ENCODE results near the gene ZNF662. TPM values are rescaled to one million over a fixed set of nuclear protein-coding genes. Genes with fewer than 3 reads are reported as not detected.

The ZNF662 gene
- total and polyA plus RNA-seq, 9 of the 15 experiments (the other 6 are each of a cell fraction or from before 2014, with no cell fraction given): 0.07 to 0.55 (median 0.27) TPM

GRCh38 chr3:42964266-42964665, 58.3 kb downstream of the ZNF662 start (continued):
- TF ChIP-seq IRF1 (CRISPR knock-in tag; IDR thresholded peaks at IDR 0.05; ENCODE audit: borderline replicate concordance): no peak
- TF ChIP-seq, protein P1, sequence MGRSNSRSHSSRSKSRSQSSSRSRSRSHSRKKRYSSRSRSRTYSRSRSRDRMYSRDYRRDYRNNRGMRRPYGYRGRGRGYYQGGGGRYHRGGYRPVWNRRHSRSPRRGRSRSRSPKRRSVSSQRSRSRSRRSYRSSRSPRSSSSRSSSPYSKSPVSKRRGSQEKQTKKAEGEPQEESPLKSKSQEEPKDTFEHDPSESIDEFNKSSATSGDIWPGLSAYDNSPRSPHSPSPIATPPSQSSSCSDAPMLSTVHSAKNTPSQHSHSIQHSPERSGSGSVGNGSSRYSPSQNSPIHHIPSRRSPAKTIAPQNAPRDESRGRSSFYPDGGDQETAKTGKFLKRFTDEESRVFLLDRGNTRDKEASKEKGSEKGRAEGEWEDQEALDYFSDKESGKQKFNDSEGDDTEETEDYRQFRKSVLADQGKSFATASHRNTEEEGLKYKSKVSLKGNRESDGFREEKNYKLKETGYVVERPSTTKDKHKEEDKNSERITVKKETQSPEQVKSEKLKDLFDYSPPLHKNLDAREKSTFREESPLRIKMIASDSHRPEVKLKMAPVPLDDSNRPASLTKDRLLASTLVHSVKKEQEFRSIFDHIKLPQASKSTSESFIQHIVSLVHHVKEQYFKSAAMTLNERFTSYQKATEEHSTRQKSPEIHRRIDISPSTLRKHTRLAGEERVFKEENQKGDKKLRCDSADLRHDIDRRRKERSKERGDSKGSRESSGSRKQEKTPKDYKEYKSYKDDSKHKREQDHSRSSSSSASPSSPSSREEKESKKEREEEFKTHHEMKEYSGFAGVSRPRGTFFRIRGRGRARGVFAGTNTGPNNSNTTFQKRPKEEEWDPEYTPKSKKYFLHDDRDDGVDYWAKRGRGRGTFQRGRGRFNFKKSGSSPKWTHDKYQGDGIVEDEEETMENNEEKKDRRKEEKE (IDR thresholded peaks at IDR 0.05; ENCODE audit: borderline replicate concordance in 1 of 2, control insufficient read depth in 1 of 2, low read depth in 2 of 2, low read length in 1 of 2): no peak
- no peak for TF ChIP-seq ZKSCAN1 (IDR thresholded peaks at IDR 0.05; ENCODE audit: low read depth, low read length)

Other genes with a start within 250 kb of the ZNF662 start
Only the 7 nearest of the 8 such genes appear.
- gene HHATL, start 203.3 kb upstream of the ZNF662 start, total RNA-seq (2014; rRNA removed): not detected in 2 replicates
- not detected in 2 replicates for gene HHATL, start 203.3 kb upstream of the ZNF662 start, total RNA-seq (2014; rRNA removed; fragmentation: Illumina TruSeq; extraction: Trizol)
- not detected in 2 replicates for gene HHATL, start 203.3 kb upstream of the ZNF662 start, total RNA-seq (2015; rRNA removed; fragmentation: Illumina TruSeq; extraction: Trizol)
- gene HHATL, start 203.3 kb upstream of the ZNF662 start, total RNA-seq (2021): not detected in 2 replicates
- gene HHATL, start 203.3 kb upstream of the ZNF662 start, polyA plus RNA-seq (2011; rRNA removed): not detected in 2 replicates
- gene HHATL, start 203.3 kb upstream of the ZNF662 start, polyA plus RNA-seq (2014; fragmentation: Illumina TruSeq; extraction: Trizol): not detected in 2 replicates
- gene HHATL, start 203.3 kb upstream of the ZNF662 start, polyA plus RNA-seq (2014; fragmentation: Nextera tagmentation; extraction: Ambion mirVana): not detected
- gene HHATL, start 203.3 kb upstream of the ZNF662 start, polyA plus RNA-seq (2014; rRNA removed): not detected in 2 replicates
- gene CCDC13, start 132.9 kb upstream of the ZNF662 start, total RNA-seq (2014; rRNA removed): 0.53 and 0.68 TPM in 2 replicates
- gene CCDC13, start 132.9 kb upstream of the ZNF662 start, total RNA-seq (2014; rRNA removed; fragmentation: Illumina TruSeq; extraction: Trizol): 0.67 TPM in 1 of 2 replicates, not detected in the other
- 0.26 and 0.54 TPM in 2 replicates for gene CCDC13, start 132.9 kb upstream of the ZNF662 start, total RNA-seq (2015; rRNA removed; fragmentation: Illumina TruSeq; extraction: Trizol)
- gene CCDC13, start 132.9 kb upstream of the ZNF662 start, total RNA-seq (2021): 0.24 and 0.49 TPM in 2 replicates
- 0.22 TPM in 1 of 2 replicates, not detected in the other for gene CCDC13, start 132.9 kb upstream of the ZNF662 start, polyA plus RNA-seq (2011; rRNA removed)
- gene CCDC13, start 132.9 kb upstream of the ZNF662 start, polyA plus RNA-seq (2014; fragmentation: Illumina TruSeq; extraction: Trizol): 0.28 and 0.29 TPM in 2 replicates
- gene CCDC13, start 132.9 kb upstream of the ZNF662 start, polyA plus RNA-seq (2014; fragmentation: Nextera tagmentation; extraction: Ambion mirVana): under 1 TPM; 0.20 to 0.70 TPM
- 0.48 and 0.89 TPM in 2 replicates for gene CCDC13, start 132.9 kb upstream of the ZNF662 start, polyA plus RNA-seq (2014; rRNA removed)
- gene HIGD1A, start 101.7 kb upstream of the ZNF662 start, total RNA-seq (2014; rRNA removed): 136 and 165 TPM in 2 replicates
- gene HIGD1A, start 101.7 kb upstream of the ZNF662 start, total RNA-seq (2014; rRNA removed; fragmentation: Illumina TruSeq; extraction: Trizol): 333 and 382 TPM in 2 replicates
- 257 and 291 TPM in 2 replicates for gene HIGD1A, start 101.7 kb upstream of the ZNF662 start, total RNA-seq (2015; rRNA removed; fragmentation: Illumina TruSeq; extraction: Trizol)
- 183 and 189 TPM in 2 replicates for gene HIGD1A, start 101.7 kb upstream of the ZNF662 start, total RNA-seq (2021)
- gene HIGD1A, start 101.7 kb upstream of the ZNF662 start, polyA plus RNA-seq (2011; rRNA removed): 218 and 362 TPM in 2 replicates
- gene HIGD1A, start 101.7 kb upstream of the ZNF662 start, polyA plus RNA-seq (2014; fragmentation: Illumina TruSeq; extraction: Trizol): 369 and 398 TPM in 2 replicates
- 1,000 to 10,000 TPM; 1,116 to 1,185 TPM for gene HIGD1A, start 101.7 kb upstream of the ZNF662 start, polyA plus RNA-seq (2014; fragmentation: Nextera tagmentation; extraction: Ambion mirVana)
- gene HIGD1A, start 101.7 kb upstream of the ZNF662 start, polyA plus RNA-seq (2014; rRNA removed): 331 and 362 TPM in 2 replicates
- 0.08 and 0.32 TPM in 2 replicates for gene ACKR2, start 96.7 kb upstream of the ZNF662 start, total RNA-seq (2014; rRNA removed)
- gene ACKR2, start 96.7 kb upstream of the ZNF662 start, total RNA-seq (2014; rRNA removed; fragmentation: Illumina TruSeq; extraction: Trizol): 0.29 TPM in 2 replicates
- gene ACKR2, start 96.7 kb upstream of the ZNF662 start, total RNA-seq (2015; rRNA removed; fragmentation: Illumina TruSeq; extraction: Trizol): 0.15 TPM in 1 of 2 replicates, not detected in the other
- 0.69 and 0.85 TPM in 2 replicates for gene ACKR2, start 96.7 kb upstream of the ZNF662 start, total RNA-seq (2021)
- gene ACKR2, start 96.7 kb upstream of the ZNF662 start, polyA plus RNA-seq (2011; rRNA removed): 0.57 and 0.74 TPM in 2 replicates
- 0.15 and 0.39 TPM in 2 replicates for gene ACKR2, start 96.7 kb upstream of the ZNF662 start, polyA plus RNA-seq (2014; fragmentation: Illumina TruSeq; extraction: Trizol)
- under 1 TPM; 0.03 to 0.21 TPM for gene ACKR2, start 96.7 kb upstream of the ZNF662 start, polyA plus RNA-seq (2014; fragmentation: Nextera tagmentation; extraction: Ambion mirVana)
- gene ACKR2, start 96.7 kb upstream of the ZNF662 start, polyA plus RNA-seq (2014; rRNA removed): 0.07 and 0.11 TPM in 2 replicates
- gene CYP8B1, start 30.3 kb upstream of the ZNF662 start, total RNA-seq (2014; rRNA removed): not detected in 2 replicates
- gene CYP8B1, start 30.3 kb upstream of the ZNF662 start, total RNA-seq (2014; rRNA removed; fragmentation: Illumina TruSeq; extraction: Trizol): not detected in 2 replicates
- gene CYP8B1, start 30.3 kb upstream of the ZNF662 start, total RNA-seq (2015; rRNA removed; fragmentation: Illumina TruSeq; extraction: Trizol): not detected in 2 replicates
- 0.04 and 0.13 TPM in 2 replicates for gene CYP8B1, start 30.3 kb upstream of the ZNF662 start, total RNA-seq (2021)
- not detected in 2 replicates for gene CYP8B1, start 30.3 kb upstream of the ZNF662 start, polyA plus RNA-seq (2011; rRNA removed)
- gene CYP8B1, start 30.3 kb upstream of the ZNF662 start, polyA plus RNA-seq (2014; fragmentation: Illumina TruSeq; extraction: Trizol): not detected in 2 replicates
- not detected for gene CYP8B1, start 30.3 kb upstream of the ZNF662 start, polyA plus RNA-seq (2014; fragmentation: Nextera tagmentation; extraction: Ambion mirVana)
- not detected in 2 replicates for gene CYP8B1, start 30.3 kb upstream of the ZNF662 start, polyA plus RNA-seq (2014; rRNA removed)
- gene GASK1A, start 73.2 kb downstream of the ZNF662 start, total RNA-seq (2014; rRNA removed): 0.05 TPM in 1 of 2 replicates, not detected in the other
- gene GASK1A, start 73.2 kb downstream of the ZNF662 start, total RNA-seq (2014; rRNA removed; fragmentation: Illumina TruSeq; extraction: Trizol): 0.10 TPM in 1 of 2 replicates, not detected in the other
- gene GASK1A, start 73.2 kb downstream of the ZNF662 start, total RNA-seq (2015; rRNA removed; fragmentation: Illumina TruSeq; extraction: Trizol): not detected in 2 replicates
- 0.13 TPM in 1 of 2 replicates, not detected in the other for gene GASK1A, start 73.2 kb downstream of the ZNF662 start, total RNA-seq (2021)
- 0.04 and 0.07 TPM in 2 replicates for gene GASK1A, start 73.2 kb downstream of the ZNF662 start, polyA plus RNA-seq (2011; rRNA removed)
- gene GASK1A, start 73.2 kb downstream of the ZNF662 start, polyA plus RNA-seq (2014; fragmentation: Illumina TruSeq; extraction: Trizol): 0.06 and 0.07 TPM in 2 replicates
- gene GASK1A, start 73.2 kb downstream of the ZNF662 start, polyA plus RNA-seq (2014; fragmentation: Nextera tagmentation; extraction: Ambion mirVana): not detected
- 0.11 TPM in 1 of 2 replicates, not detected in the other for gene GASK1A, start 73.2 kb downstream of the ZNF662 start, polyA plus RNA-seq (2014; rRNA removed)
- gene POMGNT2, start 199.9 kb downstream of the ZNF662 start, total RNA-seq (2014; rRNA removed): 14.1 and 16.0 TPM in 2 replicates
- gene POMGNT2, start 199.9 kb downstream of the ZNF662 start, total RNA-seq (2014; rRNA removed; fragmentation: Illumina TruSeq; extraction: Trizol): 4.5 and 5.8 TPM in 2 replicates
- 9.8 and 10.8 TPM in 2 replicates for gene POMGNT2, start 199.9 kb downstream of the ZNF662 start, total RNA-seq (2015; rRNA removed; fragmentation: Illumina TruSeq; extraction: Trizol)
- gene POMGNT2, start 199.9 kb downstream of the ZNF662 start, total RNA-seq (2021): 13.1 and 13.3 TPM in 2 replicates
- gene POMGNT2, start 199.9 kb downstream of the ZNF662 start, polyA plus RNA-seq (2011; rRNA removed): 12.1 and 16.9 TPM in 2 replicates
- 10.3 and 13.5 TPM in 2 replicates for gene POMGNT2, start 199.9 kb downstream of the ZNF662 start, polyA plus RNA-seq (2014; fragmentation: Illumina TruSeq; extraction: Trizol)
- 1 to 10 TPM in 1 of 2 experiments, under 1 TPM in 1; 0.65 to 1.1 TPM for gene POMGNT2, start 199.9 kb downstream of the ZNF662 start, polyA plus RNA-seq (2014; fragmentation: Nextera tagmentation; extraction: Ambion mirVana)
- gene POMGNT2, start 199.9 kb downstream of the ZNF662 start, polyA plus RNA-seq (2014; rRNA removed): 11.9 and 13.9 TPM in 2 replicates

Data from K562 (cell line).